GM19438 (cell line): Measurements from ENCODE around the gene DNAH6.
"Not testable (repeated sequence)": the region's sequence is repeated elsewhere in the genome, so short reads cannot be mapped to it uniquely, and the experiment has no call there.

Experiments used
- ATAC-seq: cut with Tn5 transposase; IDR thresholded peaks from one replicate; pipeline ENCODE4 v1.9.1; 2021; ENCODE audit warnings: low read depth; ENCODE audit not compliant: unreplicated experiment

Gene DNAH6

DNA sequence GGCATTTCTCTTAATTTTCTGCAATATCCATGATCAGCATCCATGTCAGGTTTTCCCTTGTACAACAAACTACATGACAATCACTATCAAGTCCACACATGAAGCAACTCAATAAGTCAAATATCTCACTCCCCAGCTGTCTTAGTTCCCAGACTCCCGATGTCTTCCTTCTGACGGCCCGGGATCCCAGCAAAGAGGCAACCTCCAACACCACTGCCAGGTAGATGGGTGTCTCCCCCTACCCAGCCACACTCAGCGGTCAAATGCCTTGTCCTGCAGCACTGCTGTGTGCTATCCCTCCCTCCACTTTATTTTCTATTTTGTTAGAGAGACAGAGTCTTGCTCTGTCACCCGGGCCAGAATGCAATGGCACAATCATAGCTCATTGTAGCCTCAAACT lies 341.3 kb downstream of the DNAH6 start:
- ATAC-seq, result no peak

DNA sequence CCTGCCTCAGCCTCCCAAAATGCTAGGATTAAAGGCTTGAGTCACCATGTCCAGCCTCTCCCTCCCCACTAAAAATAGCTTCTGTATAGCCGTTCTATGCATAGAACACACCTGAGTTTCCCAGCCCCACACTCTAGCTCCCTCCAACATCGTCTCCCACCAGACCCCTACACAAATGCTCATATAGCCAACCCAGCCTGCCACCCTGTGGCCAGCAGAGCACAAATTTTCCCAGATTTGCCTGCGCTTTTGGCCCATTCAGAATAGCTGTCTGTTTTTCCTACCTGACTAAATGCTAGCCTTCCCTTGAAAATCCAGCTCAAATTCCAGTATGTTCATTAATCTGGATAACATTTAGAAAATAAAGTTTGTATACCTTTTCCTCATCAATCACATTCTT lies 341.8 kb downstream of the DNAH6 start:
- ATAC-seq, result no peak

DNA sequence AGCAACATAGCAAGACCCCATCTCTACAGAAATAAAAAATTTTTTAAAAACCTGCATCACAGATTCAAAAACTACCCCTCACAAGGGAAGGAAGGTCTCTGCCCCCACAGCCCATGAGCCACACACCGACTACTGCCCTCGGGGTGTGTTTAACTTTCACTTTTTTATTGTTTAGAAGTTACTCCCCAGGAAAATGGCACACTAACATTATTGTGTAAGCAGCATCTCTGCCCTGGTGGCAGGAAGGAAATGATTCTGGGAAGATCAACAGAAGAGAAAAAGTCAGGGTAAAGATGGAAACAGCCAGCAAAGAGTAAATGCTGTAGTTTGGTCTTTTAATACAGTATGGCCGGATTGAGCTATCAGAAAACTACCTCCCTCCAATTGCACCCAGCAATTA lies 342.6 kb downstream of the DNAH6 start:
- ATAC-seq, result no peak

DNA sequence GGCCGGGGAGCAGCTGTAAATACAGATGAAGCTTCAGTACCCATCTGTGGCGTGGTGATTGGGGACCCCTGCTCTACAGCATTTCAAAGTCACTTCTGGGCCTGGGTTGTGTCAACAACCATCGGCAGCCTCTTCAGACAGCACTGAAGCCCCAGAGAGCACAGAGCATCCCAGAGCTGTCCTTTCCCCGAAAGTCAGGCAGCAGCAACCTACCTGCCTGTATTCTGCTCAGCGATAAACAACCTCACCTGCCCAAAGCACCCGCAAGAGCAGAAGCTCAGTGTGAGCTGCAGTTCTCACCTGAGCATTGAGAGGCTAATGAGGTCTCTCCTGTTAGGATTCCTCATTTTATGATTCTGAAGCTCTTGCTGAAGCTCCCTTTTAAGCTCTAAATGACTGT lies 345.2 kb downstream of the DNAH6 start:
- no peak for ATAC-seq

DNA sequence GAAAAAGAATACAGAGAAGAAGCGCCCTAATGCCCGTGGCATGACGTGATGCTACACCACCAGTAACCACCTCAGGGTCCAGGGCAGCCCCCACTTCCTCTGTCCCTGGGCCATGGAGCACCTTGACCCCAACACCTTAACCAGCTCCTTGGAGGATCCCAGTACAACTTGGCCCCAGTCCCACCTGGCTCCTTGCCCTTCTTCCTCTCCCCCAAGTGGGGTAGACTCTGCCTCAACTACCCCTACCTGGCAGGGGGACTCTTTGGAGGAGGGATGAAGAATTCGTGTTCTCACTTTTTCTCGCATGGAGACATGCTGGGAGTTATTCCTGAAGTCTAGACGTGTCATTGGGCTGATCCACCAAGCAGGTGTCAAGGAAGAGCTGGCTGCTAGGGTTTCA lies 345.7 kb downstream of the DNAH6 start:
- ATAC-seq, result no peak

DNA sequence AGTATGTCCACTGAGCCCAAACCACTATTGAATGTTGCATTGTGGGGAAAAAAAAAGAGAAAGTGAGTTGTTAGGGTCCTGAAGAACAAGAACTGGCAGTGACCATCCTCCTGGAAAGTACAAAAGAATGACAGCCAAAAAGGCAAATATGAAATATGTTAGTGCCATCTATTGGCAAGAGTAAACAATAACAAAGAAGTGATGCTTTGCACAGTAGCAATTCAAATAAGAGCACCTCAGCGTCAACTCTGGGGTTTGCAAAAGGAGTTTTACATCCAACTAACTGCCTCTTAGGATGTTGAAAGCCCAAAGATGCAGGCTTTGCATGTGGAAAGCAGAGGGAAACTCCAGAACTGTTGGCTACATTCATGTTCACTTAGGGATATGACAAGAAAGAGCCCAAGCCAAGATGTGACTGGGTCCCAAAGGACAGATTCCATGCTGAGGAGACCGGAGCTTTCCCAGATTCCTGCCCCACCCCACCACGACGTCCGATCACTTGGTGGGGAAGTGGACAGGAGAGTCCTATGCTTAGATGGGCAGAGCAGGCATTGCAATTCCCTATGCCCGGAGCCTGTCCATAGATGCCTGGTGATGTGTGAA lies 349.0 kb downstream of the DNAH6 start:
- ATAC-seq, result no peak

DNA sequence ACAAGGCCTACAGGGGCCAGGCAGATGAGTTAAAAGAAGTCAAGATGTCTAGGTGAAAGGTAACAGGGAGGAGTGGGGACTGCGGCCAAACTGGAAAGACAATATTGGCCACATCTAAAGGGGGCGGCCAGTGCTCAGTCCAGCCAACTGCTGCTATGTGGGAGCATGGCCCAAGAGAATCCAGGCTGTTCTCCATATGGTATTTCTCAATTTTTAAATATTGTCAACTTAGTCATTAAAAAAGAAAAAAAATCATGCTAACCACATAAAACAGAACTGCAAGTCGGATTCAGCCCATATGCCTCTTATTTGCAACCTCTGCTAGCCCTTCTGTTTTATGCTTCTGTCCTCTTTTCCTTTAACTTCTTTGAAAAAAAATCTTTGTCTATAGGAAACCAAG lies 349.8 kb downstream of the DNAH6 start:
- no peak for ATAC-seq

DNA sequence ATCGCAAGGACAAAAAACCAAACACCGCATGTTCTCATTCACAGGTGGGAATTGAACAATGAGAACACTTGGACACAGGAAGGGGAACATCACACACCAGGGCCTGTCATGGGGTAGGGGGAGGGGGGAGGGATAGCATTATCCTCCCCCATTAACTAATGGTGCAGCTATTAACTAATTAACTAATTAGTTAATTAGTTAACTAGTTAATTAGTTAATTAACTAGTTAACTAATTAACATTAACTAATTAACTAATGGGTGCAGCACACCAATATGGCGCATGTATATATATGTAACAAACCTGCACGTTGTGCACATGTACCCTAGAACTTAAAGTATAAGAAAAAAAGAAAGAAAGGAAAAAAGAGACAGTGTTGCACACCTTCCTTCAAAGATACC lies 352.0 kb downstream of the DNAH6 start:
- not testable (repeated sequence) for ATAC-seq
